HepG2 (cell line): ENCODE data around the gene DSC3. TPM values are rescaled to one million over a fixed set of nuclear protein-coding genes. Genes with fewer than 3 reads are reported as not detected.

Experiments
- ATAC-seq: fragments of 200-7000 bp; cut with Tn5 transposase; 3 replicates; pipeline ENCODE4 v1.9.1; 2020; ENCODE audit warnings: mild to moderate bottlenecking, moderate library complexity
- BruUV-seq: library from RNA; stranded (reverse); fragments of 400-500 nt; replicated peaks from 2 replicates; lab custom pipeline; 2021; lab: Mats Ljungman, UMichigan
- CTCF ChIA-PET: fragments of 300-600 bp; formaldehyde crosslinking; extraction: SDS; loops from one replicate; lab custom pipeline; 2021; ENCODE audit warnings: low total read pairs, inconsistent platforms, low intra/inter-chr PET ratio; lab: Yijun Ruan, JAX
- POLR2A ChIA-PET: fragments of 350-600 bp; sonication (Branson Sonifier 250); formaldehyde crosslinking; loops from one replicate; lab custom pipeline; 2020; ENCODE audit warnings: antibody characterized with exemption, inconsistent platforms; lab: Yijun Ruan, JAX
- DNase-seq: peaks from one replicate; pipeline ENCODE4 v3.0.0-alpha.2; 2015; ENCODE audit warnings: low spot score
- FAIRE-seq: peaks from 3 replicates; lab custom pipeline; 2011; peaks lifted over from hg19 to GRCh38; lab: Jason Lieb, UNC
- H2AFZ ChIP-seq: one replicate; pipeline ENCODE4 v1.6.1; 2011; ENCODE audit warnings: low read length, inconsistent platforms
- H3K27ac ChIP-seq: fragments of 300-600 bp; 3 replicates; pipeline ENCODE4 v1.8.0; 2011; ENCODE audit warnings: mixed run types, mild to moderate bottlenecking, mixed read lengths, low read length, inconsistent platforms; ENCODE audit not compliant: insufficient read depth; ENCODE audit errors: extremely low read length
- H3K27me3 ChIP-seq, 2 experiments: fragments of 200-600 bp in 1 of 2; 2 replicates in 1 of 2; 3 replicates in 1 of 2; pipeline versions ENCODE4 v1.6.0 to v1.8.0; 2011; ENCODE audit warnings: low read length in 2 of 2, mild to moderate bottlenecking in 2 of 2, moderate library complexity in 2 of 2, inconsistent platforms in 1 of 2; ENCODE audit not compliant: insufficient read depth in 2 of 2, control insufficient read depth in 1 of 2
- H3K36me3 ChIP-seq, 2 experiments: fragments of 200-600 bp in 1 of 2; replicated peaks in 1 of 2; 2 replicates in 1 of 2; 3 replicates in 1 of 2; pipeline versions ENCODE4 v1.5.1 to v1.8.0; 2011; ENCODE audit warnings: low read length in 2 of 2, inconsistent platforms in 1 of 2; ENCODE audit not compliant: insufficient read depth in 2 of 2, control insufficient read depth in 1 of 2
- H3K4me1 ChIP-seq: 2 replicates; pipeline ENCODE4 v1.5.1; 2012; ENCODE audit warnings: low read length, inconsistent platforms; ENCODE audit not compliant: insufficient read depth
- H3K4me2 ChIP-seq: 2 replicates; pipeline ENCODE4 v1.6.0; 2011; ENCODE audit warnings: low read depth, low read length, inconsistent platforms
- H3K4me3 ChIP-seq, 3 experiments: fragments of 200-600 bp in 1 of 3; sonication (generic), shearing (Covaris generic) in 1 of 3; replicated peaks in 1 of 3; 2 replicates each; pipeline ENCODE4 v1.5.1; 2011 to 2016; ENCODE audit warnings: low read length in 3 of 3, inconsistent platforms in 2 of 3, low read depth in 2 of 3, mild to moderate bottlenecking in 2 of 3, control low read depth in 1 of 3, mixed read lengths in 1 of 3; ENCODE audit not compliant: insufficient read depth in 1 of 3
- H3K79me2 ChIP-seq: one replicate; pipeline ENCODE4 v1.6.1; 2011; ENCODE audit warnings: low read length, inconsistent platforms; ENCODE audit not compliant: insufficient read depth
- H3K9ac ChIP-seq: 2 replicates; pipeline ENCODE4 v1.6.0; 2011; ENCODE audit warnings: mild to moderate bottlenecking, low read depth, low read length, inconsistent platforms; ENCODE audit not compliant: insufficient read depth
- H3K9me3 ChIP-seq: 2 replicates; pipeline ENCODE4 v1.5.1; 2012; ENCODE audit warnings: mild to moderate bottlenecking, low read length
- H4K20me1 ChIP-seq: 2 replicates; pipeline ENCODE4 v1.6.0; 2011; ENCODE audit warnings: inconsistent platforms, mild to moderate bottlenecking, low read length, moderate library complexity; ENCODE audit not compliant: insufficient read depth
- AGO1 ChIP-seq: fragments of 200-400 bp; formaldehyde crosslinking; IDR thresholded peaks from 2 replicates; pipeline ENCODE4 v1.6.1; 2017; ENCODE audit warnings: mild to moderate bottlenecking, low read depth, low read length, moderate library complexity; ENCODE audit not compliant: poor library complexity, severe bottlenecking
- GFI1 ChIP-seq: sonication (generic); formaldehyde crosslinking; IDR thresholded peaks from 2 replicates; pipeline ENCODE4 v1.5.0; 2020; ENCODE audit warnings: missing genetic modification reagents, mild to moderate bottlenecking, borderline replicate concordance
- KAT7 ChIP-seq: IDR thresholded peaks from 2 replicates; pipeline ENCODE4 v1.6.1; 2018; ENCODE audit warnings: borderline replicate concordance, missing compliant biosample characterization
- NAIF1 ChIP-seq: sonication (generic); formaldehyde crosslinking; IDR thresholded peaks from 2 replicates; pipeline ENCODE4 v1.5.0; 2020; ENCODE audit warnings: mild to moderate bottlenecking, missing genetic modification reagents, borderline replicate concordance
- NFRKB ChIP-seq: fragments of 450-650 bp; IDR thresholded peaks from 2 replicates; pipeline ENCODE4 v1.6.1; 2017
- ONECUT2 ChIP-seq: sonication (generic); formaldehyde crosslinking; IDR thresholded peaks from 2 replicates; pipeline ENCODE4 v1.4.0; 2020; ENCODE audit warnings: missing genetic modification reagents
- PRMT3 ChIP-seq: sonication (generic); formaldehyde crosslinking; IDR thresholded peaks from 2 replicates; pipeline ENCODE4 v1.8.1; 2022; ENCODE audit warnings: low read depth, mild to moderate bottlenecking, moderate library complexity, missing genetic modification reagents, borderline replicate concordance
- SMYD3 ChIP-seq: sonication (generic); formaldehyde crosslinking; IDR thresholded peaks from 2 replicates; pipeline ENCODE4 v1.8.1; 2023; ENCODE audit warnings: mild to moderate bottlenecking, missing genetic modification reagents
- SUZ12 ChIP-seq: fragments of 150-350 bp; IDR thresholded peaks from 2 replicates; pipeline ENCODE4 v1.6.1; 2014; ENCODE audit warnings: low read depth, low read length
- TOE1 ChIP-seq: sonication (generic); formaldehyde crosslinking; IDR thresholded peaks from 2 replicates; pipeline ENCODE4 v1.4.0; 2020; ENCODE audit warnings: mild to moderate bottlenecking, missing genetic modification reagents
- ZNF138 ChIP-seq: sonication (generic); formaldehyde crosslinking; IDR thresholded peaks from 2 replicates; pipeline ENCODE4 v1.5.0; 2020; ENCODE audit warnings: mild to moderate bottlenecking, low read depth, missing genetic modification reagents
- ZNF562 ChIP-seq: sonication (generic); formaldehyde crosslinking; IDR thresholded peaks from 2 replicates; pipeline ENCODE4 v1.8.0; 2022; ENCODE audit warnings: missing genetic modification reagents, borderline replicate concordance
- ZSCAN29 ChIP-seq: sonication (generic); formaldehyde crosslinking; conservative IDR thresholded peaks from 2 replicates; pipeline ENCODE4 v1.4.0; 2020; ENCODE audit warnings: mild to moderate bottlenecking, missing genetic modification reagents
- WGBS: methylation state at CpG from one replicate; pipeline ENCODE4 v1.1.6; 2017; ENCODE audit warnings: low lambda C conversion rate; 5-methylcytosine and 5-hydroxymethylcytosine counted together
- in situ Hi-C: cut with HindIII; loops from 2 replicates; pipeline ENCODE4 v1.10.0; 2017; ENCODE audit warnings: low pct_unique_long_range_greater_than_20kb; ENCODE audit not compliant: extremely low pct_ligation_motif_present
- intact Hi-C: fragments of 100-400 bp; cut with micrococcal nuclease; formaldehyde crosslinking; loops from one replicate; pipeline ENCODE4 v1.10.0; 2022; ENCODE audit not compliant: unreplicated experiment
- polyA plus RNA-seq, 8 experiments: library from polyadenylated mRNA; depleted of rRNA in 3 of 8; stranded (reverse) in 7 of 8; unstranded in 1 of 8; fragments of >200 nt; fragmentation: Illumina TruSeq in 4 of 8; extraction: Trizol in 4 of 8; gene quantifications; 2 replicates each; pipeline versions ENCODE4 v1.2.1 to v1.2.3, GENCODE V29; 2011 to 2016; ENCODE audit warnings: low read depth in 4 of 8, missing spikeins in 1 of 8, mixed read lengths in 1 of 8; ENCODE audit not compliant: insufficient read depth in 1 of 8
- total RNA-seq, 5 experiments: library from RNA; depleted of rRNA; stranded (reverse); fragments of >200 nt; fragmentation: Illumina TruSeq; extraction: Trizol; gene quantifications; 2 replicates each; pipeline ENCODE4 v1.2.3, GENCODE V29; 2016; ENCODE audit warnings: low read depth in 1 of 5
- TF ChIP-seq, protein P1 (sequence below): sonication (generic); formaldehyde crosslinking; IDR thresholded peaks from 2 replicates; pipeline ENCODE4 v1.4.0; 2020; ENCODE audit warnings: missing genetic modification reagents
- TF ChIP-seq, protein P2 (sequence below): fragments of 450-650 bp; IDR thresholded peaks from 2 replicates; pipeline ENCODE4 v1.6.1; 2017
- TF ChIP-seq, protein P3 (sequence below), 2 experiments: fragments of 450-650 bp in 1 of 2; sonication (generic) in 1 of 2; formaldehyde crosslinking; IDR thresholded peaks; 2 replicates each; pipeline versions ENCODE4 v1.5.0 to v1.8.0; 2020 to 2022; ENCODE audit warnings: mild to moderate bottlenecking in 1 of 2, missing genetic modification reagents in 1 of 2

DSC3 gene
- total and polyA plus RNA-seq, 2 of the 13 experiments (the other 11 are each of a cell fraction or from before 2014, with no cell fraction given), result 0.05 to 0.38 TPM

DNA sequence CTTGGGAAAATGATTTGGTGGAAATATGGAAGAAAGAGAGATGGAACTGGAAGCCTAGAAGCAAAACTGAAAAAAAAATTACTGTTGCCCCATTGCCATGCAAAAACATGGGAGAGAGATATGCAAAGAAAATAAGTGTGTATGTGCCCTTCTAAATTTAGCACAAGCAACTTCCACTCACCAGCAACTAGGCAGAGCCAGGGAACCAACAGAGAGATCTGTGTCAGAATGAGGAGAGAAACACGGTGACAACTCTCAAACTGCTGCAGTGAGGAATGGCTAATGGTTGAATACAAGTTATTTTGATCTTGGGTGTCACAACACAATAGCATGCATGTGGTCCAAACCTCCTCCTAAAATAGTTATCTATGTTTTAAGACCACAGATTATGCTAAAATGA lies 48.8 kb upstream of the DSC3 start:
- Histone ChIP-seq H3K4me3 (no peak overlapping the region), H3K27me3 (no peaks in the 10 kb centered on the region), H3K79me2 (peaks cover 24% of the 10 kb centered on the region), H4K20me1 (peaks cover 4% of the 10 kb centered on the region; the same call in 1 of the 2 replicates), H2AFZ (no peak overlapping the region), H3K36me3 (peaks cover 13 to 57% of the 10 kb centered on the region in 2 experiments), H3K4me2 (no peak overlapping the region), H3K9me3 (no peaks in the 10 kb centered on the region), H3K9ac (no peak overlapping the region), H3K27ac (no peak overlapping the region), H3K4me1 (peaks cover 13% of the 10 kb centered on the region)
- FAIRE-seq, result no peak
- ChIA-PET CTCF (no interaction called here), POLR2A (no interaction called here)
- WGBS, result 94% methylated on average over 1 of the region's 1 CpG
- TF ChIP-seq, protein P1, sequence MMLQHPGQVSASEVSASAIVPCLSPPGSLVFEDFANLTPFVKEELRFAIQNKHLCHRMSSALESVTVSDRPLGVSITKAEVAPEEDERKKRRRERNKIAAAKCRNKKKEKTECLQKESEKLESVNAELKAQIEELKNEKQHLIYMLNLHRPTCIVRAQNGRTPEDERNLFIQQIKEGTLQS (CRISPR knock-in tag), result no peak
- TF ChIP-seq PRMT3 (CRISPR knock-in tag), result no peak
- TF ChIP-seq ZNF562 (CRISPR knock-in tag), result no peak
- TF ChIP-seq SMYD3 (CRISPR knock-in tag), result no peak
- no peak for TF ChIP-seq ZNF138 (CRISPR knock-in tag)
- TF ChIP-seq ONECUT2 (CRISPR knock-in tag), result no peak
- in situ Hi-C loops, result loop anchor here (10.0 kb wide), 1 partner anchor 423 kb away; no protein-coding TSS in a partner anchor
- intact Hi-C loops, result no loop called here
- BruUV-seq, result TSS peak; percentile 14
- ATAC-seq, result no peak
- DNase-seq, result no peak

DNA sequence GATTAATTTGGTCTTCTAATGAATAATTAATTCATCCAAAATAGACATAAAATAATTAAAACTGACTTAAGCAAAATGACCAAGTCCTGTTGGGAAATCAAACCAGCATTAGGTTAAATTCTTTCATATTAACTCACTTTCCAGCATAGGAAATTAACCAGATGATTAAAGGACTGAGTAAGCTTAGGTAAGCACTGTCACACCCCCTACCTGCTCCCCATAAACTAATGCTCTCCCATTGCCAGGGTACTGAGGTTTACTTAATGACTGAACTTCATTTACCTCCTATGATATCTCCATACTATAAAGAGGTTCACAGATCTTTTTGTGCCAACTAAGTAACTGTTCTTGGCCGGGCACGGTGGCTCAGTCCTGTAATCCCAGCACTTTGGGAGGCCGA lies 46.0 kb upstream of the DSC3 start:
- ATAC-seq (no peak), DNase-seq (no peak), FAIRE-seq (no peak)
- intact Hi-C loops (no loop called here), in situ Hi-C loops (no loop called here)
- H3K4me2 ChIP-seq, result no peak overlapping the region
- peaks cover 13 to 71% of the 10 kb centered on the region in 2 experiments for H3K36me3 ChIP-seq
- H3K27ac ChIP-seq, result no peak overlapping the region
- BruUV-seq, result no TSS peak
- POLR2A ChIA-PET, result no interaction called here
- H3K27me3 ChIP-seq, result no peaks in the 10 kb centered on the region
- H4K20me1 ChIP-seq, result no peaks in the 10 kb centered on the region
- no peak overlapping the region for H3K9ac ChIP-seq
- no peaks in the 10 kb centered on the region for H3K4me1 ChIP-seq
- H3K9me3 ChIP-seq, result no peaks in the 10 kb centered on the region
- WGBS, result 96% methylated on average over 3 of the region's 3 CpGs
- H3K79me2 ChIP-seq, result no peaks in the 10 kb centered on the region
- CTCF ChIA-PET, result no interaction called here
- TF ChIP-seq KAT7 (CRISPR knock-in tag) (no peak), GFI1 (CRISPR knock-in tag) (no peak), TOE1 (CRISPR knock-in tag) (no peak), ZSCAN29 (CRISPR knock-in tag) (no peak), NAIF1 (CRISPR knock-in tag) (no peak), SUZ12 (no peak), AGO1 (no peak), NFRKB (no peak)
- TF ChIP-seq, protein P2, sequence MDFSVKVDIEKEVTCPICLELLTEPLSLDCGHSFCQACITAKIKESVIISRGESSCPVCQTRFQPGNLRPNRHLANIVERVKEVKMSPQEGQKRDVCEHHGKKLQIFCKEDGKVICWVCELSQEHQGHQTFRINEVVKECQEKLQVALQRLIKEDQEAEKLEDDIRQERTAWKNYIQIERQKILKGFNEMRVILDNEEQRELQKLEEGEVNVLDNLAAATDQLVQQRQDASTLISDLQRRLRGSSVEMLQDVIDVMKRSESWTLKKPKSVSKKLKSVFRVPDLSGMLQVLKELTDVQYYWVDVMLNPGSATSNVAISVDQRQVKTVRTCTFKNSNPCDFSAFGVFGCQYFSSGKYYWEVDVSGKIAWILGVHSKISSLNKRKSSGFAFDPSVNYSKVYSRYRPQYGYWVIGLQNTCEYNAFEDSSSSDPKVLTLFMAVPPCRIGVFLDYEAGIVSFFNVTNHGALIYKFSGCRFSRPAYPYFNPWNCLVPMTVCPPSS, result no peak
- TF ChIP-seq, protein P3, sequence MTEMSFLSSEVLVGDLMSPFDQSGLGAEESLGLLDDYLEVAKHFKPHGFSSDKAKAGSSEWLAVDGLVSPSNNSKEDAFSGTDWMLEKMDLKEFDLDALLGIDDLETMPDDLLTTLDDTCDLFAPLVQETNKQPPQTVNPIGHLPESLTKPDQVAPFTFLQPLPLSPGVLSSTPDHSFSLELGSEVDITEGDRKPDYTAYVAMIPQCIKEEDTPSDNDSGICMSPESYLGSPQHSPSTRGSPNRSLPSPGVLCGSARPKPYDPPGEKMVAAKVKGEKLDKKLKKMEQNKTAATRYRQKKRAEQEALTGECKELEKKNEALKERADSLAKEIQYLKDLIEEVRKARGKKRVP (CRISPR knock-in tag; IDR thresholded peaks at IDR 0.05), result no peak
- no peak overlapping the region for H3K4me3 ChIP-seq
- H2AFZ ChIP-seq, result no peak overlapping the region
